Kidney (tissue), 14 donors: Measurements from ENCODE around the gene PALLD. TPM values are rescaled to one million over a fixed set of nuclear protein-coding genes. Genes with fewer than 3 reads are reported as not detected.

ENCODE experiments used
- DNase-seq, 5 donors: peaks; one replicate each; pipeline ENCODE4 v3.0.0-alpha.2; 2013 to 2020
- FAIRE-seq: peaks from 2 replicates; lab custom pipeline; 2012; peaks lifted over from hg19 to GRCh38; lab: Jason Lieb, UNC
- H3K27ac ChIP-seq, 2 donors: one replicate each; pipeline ENCODE4 v1.7.0; 2013; ENCODE audit warnings: low read depth in 2 of 2, low read length in 2 of 2, inconsistent platforms in 1 of 2
- H3K27me3 ChIP-seq: one replicate; pipeline ENCODE4 v1.7.1; 2013; ENCODE audit warnings: low read length, inconsistent platforms; ENCODE audit not compliant: control insufficient read depth, insufficient read depth
- H3K36me3 ChIP-seq, 3 donors: one replicate each; pipeline versions ENCODE4 v1.7.0 to v1.7.1; 2013; ENCODE audit warnings: low read length in 3 of 3, control low read depth in 1 of 3, inconsistent platforms in 1 of 3; ENCODE audit not compliant: insufficient read depth in 3 of 3, control insufficient read depth in 2 of 3
- H3K4me1 ChIP-seq, 3 donors: one replicate each; pipeline versions ENCODE4 v1.7.0 to v1.7.1; 2013; ENCODE audit warnings: low read length in 3 of 3, inconsistent platforms in 1 of 3, low read depth in 1 of 3; ENCODE audit not compliant: control insufficient read depth in 2 of 3, insufficient read depth in 2 of 3
- H3K4me3 ChIP-seq, 3 donors: one replicate each; pipeline versions ENCODE4 v1.7.0 to v1.8.1; 2013; ENCODE audit warnings: low read length in 3 of 3, control low read depth in 1 of 3, inconsistent platforms in 1 of 3
- H3K9ac ChIP-seq, 3 donors: one replicate each; pipeline versions ENCODE4 v1.7.0 to v1.7.1; 2013; ENCODE audit warnings: low read length in 3 of 3, control low read depth in 1 of 3, inconsistent platforms in 1 of 3
- H3K9me3 ChIP-seq, 3 donors: one replicate each; pipeline versions ENCODE4 v1.7.0 to v1.7.1; 2013; ENCODE audit warnings: low read length in 3 of 3, control low read depth in 1 of 3, inconsistent platforms in 1 of 3; ENCODE audit not compliant: control insufficient read depth in 2 of 3, insufficient read depth in 1 of 3
- CTCF ChIP-seq: IDR thresholded peaks from 3 replicates; pipeline ENCODE4 v1.5.1; 2012; ENCODE audit warnings: mild to moderate bottlenecking, moderate library complexity, borderline replicate concordance; ENCODE audit not compliant: insufficient read depth; ENCODE audit errors: extremely low read depth
- intact Hi-C: fragments of 100-400 bp; cut with DNase I; formaldehyde crosslinking; loops from one replicate; pipeline ENCODE4 v1.11.1; 2022
- polyA plus RNA-seq: library from polyadenylated mRNA; stranded (reverse); fragments of 350-450 nt; fragmentation: Illumina TruSeq; extraction: RNeasy Lipid Tissue Mini Kit (QIAGEN cat#74804); gene quantifications from one replicate; pipeline ENCODE4 v1.2.3, GENCODE V29; 2014; ENCODE audit warnings: low read depth, low replicate concordance; ENCODE audit not compliant: insufficient read depth
- total RNA-seq: library from RNA; stranded (reverse); fragmentation: NEBNext Ultra II Directional; extraction: Animal tissue kit (Norgen Biotek cat#: 25700); gene quantifications from one replicate; pipeline ENCODE4 v1.2.1, GENCODE V29; 2021
- donor health status: control.
- donor health status: control.
- donor health status: control.
- donor health status: control.
- donor health status: control.
- donor health status: DM: yes; HTN: yes; CAD: no.
- donor health status: Normal renal cell carcinoma (clear cell type).

The PALLD gene
- total and polyA plus RNA-seq, 2 donors from 2014 or later, result 43.4 to 120 TPM

- no peak for TF ChIP-seq CTCF
- intact Hi-C loops, result no loop called here
- no peak overlapping the region for H3K27ac ChIP-seq
- no peaks in the 10 kb centered on the region for H3K36me3 ChIP-seq
- H3K4me3 ChIP-seq, result no peak overlapping the region
- no peak overlapping the region for H3K9ac ChIP-seq
- peaks cover 0 to 4% (median 2%) of the 10 kb centered on the region in 3 donors for H3K4me1 ChIP-seq
- no peaks in the 10 kb centered on the region for H3K27me3 ChIP-seq
- FAIRE-seq, result no peak
- DNase-seq, result no peak
- no peaks in the 10 kb centered on the region for H3K9me3 ChIP-seq
Measured at GRCh38 chr4:168666531-168666930, 169.7 kb downstream of the PALLD start.

- Histone ChIP-seq H3K36me3 (no peaks in the 10 kb centered on the region), H3K27ac (peak overlapping the region in 1 of 2 donors; percentile 17), H3K9me3 (no peaks in the 10 kb centered on the region), H3K27me3 (no peaks in the 10 kb centered on the region), H3K9ac (no peak overlapping the region), H3K4me3 (no peak overlapping the region), H3K4me1 (peaks cover 0 to 4% (median 2%) of the 10 kb centered on the region in 3 donors)
- FAIRE-seq (no peak), DNase-seq (peak in 1 of 5 donors; percentile 73)
- intact Hi-C loops, result no loop called here
- TF ChIP-seq CTCF, result no peak
Measured at GRCh38 chr4:168667376-168667775, 170.5 kb downstream of the PALLD start.

GRCh38 chr4:168667921-168668320 is 171.1 kb downstream of the PALLD start:
- Histone ChIP-seq H3K4me3 (no peak overlapping the region), H3K27me3 (no peaks in the 10 kb centered on the region), H3K4me1 (peaks cover 0 to 4% (median 2%) of the 10 kb centered on the region in 3 donors), H3K9ac (no peak overlapping the region), H3K27ac (no peak overlapping the region), H3K36me3 (no peaks in the 10 kb centered on the region), H3K9me3 (no peaks in the 10 kb centered on the region)
- FAIRE-seq, result no peak
- intact Hi-C loops, result no loop called here
- peak in 1 of 5 donors; percentile 60 for DNase-seq
- no peak for TF ChIP-seq CTCF

GRCh38 chr4:168673476-168673875 is 176.6 kb downstream of the PALLD start:
- H3K27ac ChIP-seq, result no peak overlapping the region
- H3K27me3 ChIP-seq, result no peaks in the 10 kb centered on the region
- FAIRE-seq, result no peak
- DNase-seq, result no peak
- no peaks in the 10 kb centered on the region for H3K36me3 ChIP-seq
- H3K9ac ChIP-seq, result no peak overlapping the region
- intact Hi-C loops, result no loop called here
- H3K4me3 ChIP-seq, result no peak overlapping the region
- TF ChIP-seq CTCF, result no peak
- no peaks in the 10 kb centered on the region for H3K9me3 ChIP-seq
- peaks cover 0 to 7% (median 0%) of the 10 kb centered on the region in 3 donors for H3K4me1 ChIP-seq
